ENCODE results near the gene TSHZ2. TPM values are rescaled to one million over a fixed set of nuclear protein-coding genes. Genes with fewer than 3 reads are reported as not detected.
A peak's percentile ranks its signal among the peaks of the same experiment; 100 is the strongest.

TSHZ2 gene
- total and polyA plus RNA-seq, 9 of the 15 experiments (the other 6 are each of a cell fraction or from before 2014, with no cell fraction given), result 0.03 to 0.20 (median 0.05) TPM; not detected in 4

- TF ChIP-seq SRSF7 (optimal IDR thresholded peaks at IDR 0.05; ENCODE audit: low read depth, low read length) (no peak), TSC22D4 (tag; IDR thresholded peaks at IDR 0.05) (no peak), ELF4 (CRISPR knock-in tag; IDR thresholded peaks at IDR 0.05) (peak; percentile 73; the same call in 1 of the 2 replicates), PKNOX1 (IDR thresholded peaks at IDR 0.05) (peak; percentile 58; the same call in 1 of the 2 replicates), MNT (conservative IDR thresholded peaks at IDR 0.05) (peak in 1 of 2 experiments; percentile 48; a peak in 1 of 4 replicates), FOXM1 (IDR thresholded peaks at IDR 0.05; ENCODE audit: low read depth) (peak; percentile 53), FOXM1 (CRISPR knock-in tag; IDR thresholded peaks at IDR 0.05; ENCODE audit: low read depth) (no peak), ZNF436 (CRISPR knock-in tag; IDR thresholded peaks at IDR 0.05) (no peak), NFRKB (IDR thresholded peaks at IDR 0.05; ENCODE audit: low read depth) (peak; percentile 67; the same call in 1 of the 2 replicates), BRD4 (IDR thresholded peaks at IDR 0.05) (no peak), ZNF511 (CRISPR knock-in tag; IDR thresholded peaks at IDR 0.05) (no peak), ZNF764 (CRISPR knock-in tag; IDR thresholded peaks at IDR 0.05; ENCODE audit: low read depth) (no peak), RBM34 (IDR thresholded peaks at IDR 0.05; ENCODE audit: borderline replicate concordance, insufficient read depth, low read length) (no peak), U2AF1 (optimal IDR thresholded peaks at IDR 0.05; ENCODE audit: low read depth, low read length) (no peak), ASH1L (IDR thresholded peaks at IDR 0.05; ENCODE audit: borderline replicate concordance, low read depth, partially characterized antibody) (no peak), ZNF507 (tag; conservative IDR thresholded peaks at IDR 0.05) (no peak), NR0B1 (IDR thresholded peaks at IDR 0.05; ENCODE audit: partially characterized antibody) (no peak), SMAD4 (CRISPR knock-in tag; conservative IDR thresholded peaks at IDR 0.05) (peak; percentile 70), MAZ (CRISPR knock-in tag; conservative IDR thresholded peaks at IDR 0.05 in 1 of 2, IDR thresholded peaks at IDR 0.05 in 1 of 2) (peak in 1 of 2 experiments; percentile 13; a peak in 1 of 4 replicates), TFE3 (CRISPR knock-in tag; IDR thresholded peaks at IDR 0.05) (0 out of 2 replicates have a peak, but pooled peaks have one; percentile 4)
Measured at GRCh38 chr20:53180928-53181362, 208.8 kb downstream of the TSHZ2 start (continued).
